HG03039 (cell line): ENCODE results near the gene ETS1.
A peak's percentile ranks its signal among the peaks of the same experiment; 100 is the strongest.

ENCODE experiments used
- ATAC-seq: cut with Tn5 transposase; IDR thresholded peaks from one replicate; pipeline ENCODE4 v1.9.1; 2021; ENCODE audit warnings: mild to moderate bottlenecking, moderate library complexity; ENCODE audit not compliant: unreplicated experiment

The ETS1 gene

DNA sequence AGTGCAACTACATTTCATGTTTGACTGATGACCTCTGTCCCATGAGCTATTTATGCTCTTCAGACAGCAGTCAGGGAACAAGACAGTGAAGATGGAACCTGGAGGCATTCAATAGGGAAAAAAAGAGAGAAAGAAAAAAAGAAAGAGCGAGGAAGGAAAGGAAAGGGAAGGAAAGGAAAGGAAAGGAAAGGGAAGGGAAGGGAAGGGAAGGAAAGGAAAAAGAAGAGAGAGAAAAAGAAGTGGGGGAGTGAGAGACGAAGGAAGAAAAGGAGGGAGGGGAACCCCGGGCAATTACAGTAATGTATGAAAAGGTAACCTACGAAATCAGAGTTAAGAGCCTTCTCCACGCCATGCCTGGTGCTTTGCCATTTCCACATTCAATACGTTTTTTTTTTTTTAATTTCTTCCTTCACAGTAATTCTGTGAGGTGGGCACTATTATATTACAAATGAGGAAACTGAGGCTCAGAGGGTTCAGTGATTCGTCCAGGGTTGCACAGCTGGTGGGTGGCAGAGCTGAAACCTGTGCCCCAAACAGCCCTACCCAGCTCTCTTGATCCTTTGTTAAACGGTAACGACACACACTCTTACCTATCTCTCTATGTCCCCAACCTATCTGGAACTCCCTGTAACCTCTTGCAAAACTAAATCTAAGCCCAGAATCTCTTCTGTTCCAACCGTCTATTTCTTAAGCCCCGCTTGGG is 39.3 kb downstream of the ETS1 start:
- no peak for ATAC-seq

- ATAC-seq = no peak
Measured at GRCh38 chr11:128546916-128547315, 40.4 kb downstream of the ETS1 start.

DNA sequence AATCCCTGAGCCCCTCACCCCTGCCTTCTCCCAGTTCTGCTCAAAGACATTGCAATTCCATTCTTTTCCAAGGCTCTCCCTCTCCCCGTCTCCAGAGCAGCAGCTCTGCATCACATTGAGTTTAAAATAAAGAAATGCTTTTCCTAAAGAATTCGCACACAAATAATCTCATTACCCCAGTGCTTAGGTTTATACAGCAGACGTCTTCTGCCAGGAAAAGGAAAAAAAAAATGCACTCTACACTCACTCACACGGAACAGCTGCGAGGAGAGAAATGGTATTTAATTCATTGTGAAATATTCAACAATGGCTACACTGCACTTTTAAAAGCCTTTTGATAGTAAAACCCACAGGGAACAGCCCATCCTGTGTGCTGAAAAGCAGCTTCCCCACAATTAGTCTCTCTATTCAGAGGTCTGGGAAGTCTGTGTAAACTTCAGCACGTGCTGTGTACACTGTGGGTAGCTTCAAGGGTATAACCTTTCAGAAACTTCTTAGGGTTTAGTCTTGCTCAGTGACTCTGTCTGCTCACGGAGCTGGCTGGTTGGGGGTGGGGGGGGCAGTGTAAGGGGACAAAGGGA is 42.8 kb downstream of the ETS1 start:
- no peak for ATAC-seq

DNA sequence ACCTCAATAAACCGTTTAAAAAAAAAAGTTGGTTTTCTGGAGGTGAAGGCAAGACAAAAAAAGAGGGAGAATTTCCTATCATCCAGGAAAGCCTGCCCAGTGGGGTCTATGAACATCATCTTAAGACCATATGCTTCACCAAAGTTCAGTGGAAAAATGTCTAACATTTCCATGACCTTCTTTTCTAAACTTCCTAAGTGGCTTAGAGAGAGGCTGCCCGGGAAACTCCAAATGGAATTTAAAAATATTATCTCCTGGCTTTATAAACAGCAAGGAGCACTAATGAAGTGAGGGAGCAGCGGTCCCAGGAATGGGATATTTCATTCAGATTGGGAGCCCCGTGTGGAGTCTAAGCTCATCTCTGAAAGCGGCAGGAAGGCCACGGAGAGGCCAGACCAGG is 46.9 kb downstream of the ETS1 start:
- ATAC-seq = no peak

GRCh38 chr11:128536506-128536905 is 50.9 kb downstream of the ETS1 start:
- no peak for ATAC-seq

GRCh38 chr11:128535468-128536457 is 51.6 kb downstream of the ETS1 start:
- no peak for ATAC-seq

- no peak for ATAC-seq
Measured at GRCh38 chr11:128533472-128533871, 53.9 kb downstream of the ETS1 start.

GRCh38 chr11:128532572-128533091 is 54.7 kb downstream of the ETS1 start:
- ATAC-seq = no peak

GRCh38 chr11:128532016-128532571 is 55.3 kb downstream of the ETS1 start:
- ATAC-seq = no peak

GRCh38 chr11:128531588-128531987 is 55.8 kb downstream of the ETS1 start:
- ATAC-seq = no peak

DNA sequence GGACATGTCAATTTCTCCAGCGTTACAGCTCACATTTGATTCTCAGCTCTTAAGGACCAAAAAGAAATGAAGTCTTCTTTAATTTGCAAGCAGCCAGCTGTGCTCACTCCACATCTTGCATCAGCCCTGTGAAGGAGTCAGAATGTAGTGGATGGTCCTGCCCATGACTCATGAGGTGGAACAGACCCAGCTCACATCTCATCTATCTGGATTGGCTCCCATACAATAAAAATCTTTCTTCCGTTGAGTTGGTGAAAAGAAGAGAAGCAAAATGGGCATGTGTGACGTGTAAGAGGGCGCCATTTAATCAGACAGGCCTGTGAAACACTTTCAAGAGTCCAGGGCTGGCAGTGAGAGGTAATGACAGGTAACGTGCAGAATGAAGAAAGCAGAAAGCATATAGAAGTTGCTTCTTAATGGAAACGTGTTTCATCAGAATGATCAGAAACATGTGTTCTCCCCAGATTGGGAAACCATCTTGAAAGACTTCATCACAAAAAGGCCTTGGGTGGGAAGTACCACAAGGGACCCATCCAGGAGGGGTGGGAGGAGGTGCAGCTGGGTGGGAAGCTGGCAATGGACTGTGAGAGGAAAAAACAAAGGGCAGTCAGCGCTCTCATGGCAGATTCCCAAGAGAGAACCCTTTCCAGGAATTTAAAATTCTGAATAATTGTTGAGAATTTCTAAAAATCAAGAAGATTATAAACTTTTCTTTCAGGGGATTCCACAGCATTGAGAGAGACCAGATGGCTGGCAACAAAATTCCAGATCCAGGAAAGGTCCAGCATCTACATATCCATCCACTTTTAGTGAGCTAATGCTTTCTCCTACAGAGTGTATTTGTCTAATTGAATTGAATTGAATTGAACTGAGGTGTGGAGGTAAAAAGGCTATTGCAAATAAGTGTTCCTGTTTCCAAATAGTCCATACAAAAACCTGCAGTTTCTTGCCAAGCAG is 57.0 kb downstream of the ETS1 start:
- no peak for ATAC-seq

DNA sequence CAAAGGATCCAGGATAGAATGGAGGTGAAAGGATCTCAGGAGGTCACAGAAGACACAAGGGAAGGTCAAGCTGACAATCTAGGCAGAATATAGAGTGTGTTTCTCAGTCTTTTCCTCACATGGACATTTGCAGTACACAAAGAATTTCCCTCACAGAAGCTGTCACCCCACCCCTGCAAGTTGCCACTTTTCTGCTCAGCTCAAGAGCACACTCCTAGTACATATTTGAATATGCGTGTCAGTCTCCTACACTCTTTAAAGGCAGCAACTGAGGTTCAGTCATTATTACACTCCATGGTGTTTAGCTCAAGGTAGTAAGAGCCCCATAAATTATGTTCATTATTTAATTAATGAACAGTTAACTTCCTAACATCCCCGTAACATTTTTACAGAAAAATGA is 59.1 kb downstream of the ETS1 start:
- no peak for ATAC-seq

- ATAC-seq = no peak
Measured at GRCh38 chr11:128527046-128527445, 60.3 kb downstream of the ETS1 start.

DNA sequence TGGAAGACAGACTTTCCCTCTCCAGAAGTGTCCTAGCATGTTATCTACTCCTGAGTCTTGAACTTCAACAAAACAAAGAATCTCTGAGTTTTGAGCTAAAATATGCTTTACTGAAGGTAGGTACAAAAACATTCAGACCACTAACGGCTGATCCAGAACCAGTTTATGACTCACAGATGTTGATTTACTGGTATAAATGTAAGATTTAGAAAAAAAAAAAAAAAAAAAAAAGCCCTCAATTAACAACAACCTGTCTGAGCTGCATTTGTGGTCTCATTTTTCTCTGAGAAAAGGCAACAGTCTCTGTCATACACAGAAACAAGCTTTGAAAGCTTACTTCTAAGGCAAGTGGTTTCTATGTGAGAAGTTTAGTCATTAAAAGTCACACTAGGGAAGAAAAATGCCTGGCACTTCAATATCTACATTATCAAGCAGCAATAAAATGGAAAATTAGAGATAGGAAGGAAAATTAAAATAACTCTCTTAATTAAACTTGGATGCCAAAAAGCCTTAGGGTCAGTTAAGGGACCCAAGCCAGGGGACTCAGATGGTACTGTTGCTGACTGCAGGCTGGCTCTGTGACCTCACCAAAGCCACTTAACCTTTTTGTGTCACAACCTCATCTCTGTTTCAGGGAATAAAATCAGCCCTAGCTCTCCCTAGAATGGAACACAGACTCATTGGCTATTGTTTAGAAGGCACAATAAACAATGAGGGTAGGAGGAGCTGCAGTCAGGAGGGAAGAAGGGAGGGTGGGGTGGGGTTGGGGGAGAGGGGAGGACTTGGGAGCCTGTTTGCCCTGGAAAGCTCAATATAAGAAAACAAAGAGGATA is 61.7 kb downstream of the ETS1 start:
- no peak for ATAC-seq

GRCh38 chr11:128524172-128524571 is 63.2 kb downstream of the ETS1 start:
- no peak for ATAC-seq

DNA sequence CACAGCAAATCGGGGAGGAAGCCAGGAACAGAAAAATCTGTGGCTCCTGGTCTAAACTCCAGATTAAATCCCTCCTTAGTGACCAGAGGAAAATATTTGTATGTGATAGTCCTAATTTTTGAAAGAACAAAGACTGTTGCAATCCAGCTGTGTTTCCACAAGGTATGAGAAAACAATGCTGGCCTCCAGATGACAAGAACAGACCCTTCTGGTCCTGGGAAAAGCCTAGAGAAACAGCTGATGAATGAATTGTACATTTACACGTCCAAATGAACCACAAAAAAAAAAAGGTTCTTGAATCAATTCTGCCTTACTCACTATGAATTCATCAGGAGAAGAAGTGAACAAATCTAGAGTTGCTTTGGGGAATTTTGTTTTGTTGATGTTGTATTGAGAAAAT is 63.7 kb downstream of the ETS1 start:
- ATAC-seq = no peak

DNA sequence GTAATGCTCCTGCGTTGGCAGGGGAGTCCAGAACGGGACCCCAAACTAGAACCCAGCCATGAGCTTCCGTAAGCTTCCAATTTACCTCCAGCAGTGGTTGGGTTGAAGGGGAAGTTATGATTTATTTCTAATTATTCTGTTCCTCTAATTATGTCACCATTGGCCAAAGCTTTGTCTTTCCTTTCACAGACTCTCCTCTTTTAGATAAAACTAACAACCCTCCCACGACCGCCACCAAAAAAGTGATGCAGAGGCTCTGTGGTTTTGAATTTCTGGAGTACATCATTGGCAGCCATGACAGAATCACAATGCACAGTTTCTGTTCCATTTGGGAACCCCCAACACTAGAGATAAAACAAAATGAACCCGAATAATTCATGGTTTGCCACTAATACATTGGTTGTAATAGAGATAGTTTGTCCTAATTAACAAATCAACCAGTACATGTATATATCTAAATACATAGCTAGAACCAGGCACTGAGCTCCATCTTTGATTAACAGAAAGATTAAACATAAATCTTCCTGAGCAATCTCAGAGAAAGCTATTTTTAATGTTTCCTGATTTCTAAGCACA is 64.3 kb downstream of the ETS1 start:
- ATAC-seq = no peak

DNA sequence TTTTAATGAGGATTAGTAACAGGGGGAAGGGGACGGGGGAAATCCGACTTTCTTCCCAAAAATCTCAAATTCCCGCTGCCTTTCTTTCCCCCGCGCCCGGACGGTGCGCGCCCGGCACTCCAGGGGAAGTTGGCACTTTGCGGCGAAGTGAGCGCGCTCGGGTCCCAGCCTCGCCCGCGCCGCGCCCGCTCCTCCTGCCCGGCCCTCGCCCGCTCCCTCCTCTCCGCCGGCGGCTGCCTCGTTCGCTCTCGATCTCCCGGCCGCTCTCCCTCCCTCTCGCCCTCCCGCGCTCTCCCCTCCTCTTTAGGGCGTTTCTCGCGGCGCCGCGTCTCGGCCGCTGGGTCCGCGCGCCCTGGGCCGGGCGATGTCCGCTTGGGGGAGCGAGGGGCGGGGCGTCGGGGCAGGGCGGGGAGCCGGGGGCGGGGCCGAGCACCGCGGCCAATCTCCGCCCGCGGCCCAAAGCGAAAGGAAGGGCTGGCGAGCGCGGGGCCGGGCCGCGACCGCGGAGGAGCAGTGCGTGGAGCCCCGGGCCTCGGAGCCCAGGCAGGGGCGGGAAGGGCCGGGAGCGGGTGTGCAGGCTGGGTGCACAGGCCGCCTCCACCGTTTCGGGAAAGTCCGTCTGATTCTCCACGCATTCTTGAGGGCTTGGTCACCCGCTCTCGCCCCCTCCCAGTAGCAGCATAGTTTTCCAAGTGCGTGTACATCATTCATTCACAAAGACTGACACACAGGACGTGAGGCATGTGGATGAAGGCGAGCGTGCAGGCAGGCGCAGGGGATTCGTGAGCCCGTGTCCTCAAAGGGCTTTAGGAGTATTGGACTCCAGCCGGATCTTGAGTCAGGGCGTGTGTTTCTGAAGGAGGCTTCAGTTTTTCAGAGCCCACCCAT is 65.1 kb downstream of the ETS1 start:
- peak; percentile 82 for ATAC-seq
